GM19397 (cell line): ENCODE data around the gene AP3D1.
A peak's percentile ranks its signal among the peaks of the same experiment; 100 is the strongest.
"Not testable (repeated sequence)": the region's sequence is repeated elsewhere in the genome, so short reads cannot be mapped to it uniquely, and the experiment has no call there.

Source experiments
- ATAC-seq: cut with Tn5 transposase; IDR thresholded peaks from one replicate; pipeline ENCODE4 v1.9.1; 2021; ENCODE audit warnings: mild to moderate bottlenecking, moderate library complexity; ENCODE audit not compliant: unreplicated experiment

AP3D1 gene

DNA sequence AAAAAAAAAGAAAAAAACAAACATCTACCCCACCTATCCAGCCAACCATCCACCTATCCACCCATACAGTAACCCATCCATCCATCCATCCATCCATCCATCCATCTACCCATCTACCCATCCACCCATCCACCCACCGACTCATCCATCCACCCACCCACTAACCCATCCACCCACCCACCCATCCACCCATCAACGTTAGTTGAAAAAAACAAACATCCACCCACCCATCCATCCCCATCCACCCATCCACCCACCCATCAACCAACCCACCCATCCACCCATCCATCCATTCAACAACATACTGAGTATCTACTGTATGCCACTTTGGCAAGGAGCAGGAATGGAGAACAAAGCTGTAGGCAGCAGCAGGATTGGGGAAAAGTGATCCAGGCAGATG, 6.1 kb upstream of the AP3D1 start:
- no peak for ATAC-seq

DNA sequence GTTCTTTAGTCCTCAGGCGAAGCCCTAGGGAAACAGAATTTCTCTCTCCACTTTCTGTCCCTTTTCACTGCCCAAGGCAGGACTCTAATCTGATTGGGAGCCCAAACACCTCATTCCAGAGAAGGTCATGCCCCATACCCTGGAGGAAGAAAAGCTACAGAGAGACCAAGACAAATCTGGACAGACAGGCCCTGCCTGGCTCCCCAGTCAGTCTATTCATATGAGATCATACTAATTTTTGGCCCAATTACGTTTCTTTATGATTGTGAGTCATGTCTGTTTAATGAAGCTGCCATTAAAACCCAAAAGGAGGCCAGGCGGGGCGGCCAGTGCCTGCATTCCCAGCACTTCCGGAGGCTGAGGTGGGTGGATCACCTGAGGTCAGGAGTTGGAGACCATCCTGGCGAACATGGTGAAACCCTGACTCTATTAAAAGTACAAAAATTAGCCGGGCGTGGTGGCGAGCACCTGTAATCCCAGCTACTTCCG, 3.3 kb upstream of the AP3D1 start:
- no peak for ATAC-seq

DNA sequence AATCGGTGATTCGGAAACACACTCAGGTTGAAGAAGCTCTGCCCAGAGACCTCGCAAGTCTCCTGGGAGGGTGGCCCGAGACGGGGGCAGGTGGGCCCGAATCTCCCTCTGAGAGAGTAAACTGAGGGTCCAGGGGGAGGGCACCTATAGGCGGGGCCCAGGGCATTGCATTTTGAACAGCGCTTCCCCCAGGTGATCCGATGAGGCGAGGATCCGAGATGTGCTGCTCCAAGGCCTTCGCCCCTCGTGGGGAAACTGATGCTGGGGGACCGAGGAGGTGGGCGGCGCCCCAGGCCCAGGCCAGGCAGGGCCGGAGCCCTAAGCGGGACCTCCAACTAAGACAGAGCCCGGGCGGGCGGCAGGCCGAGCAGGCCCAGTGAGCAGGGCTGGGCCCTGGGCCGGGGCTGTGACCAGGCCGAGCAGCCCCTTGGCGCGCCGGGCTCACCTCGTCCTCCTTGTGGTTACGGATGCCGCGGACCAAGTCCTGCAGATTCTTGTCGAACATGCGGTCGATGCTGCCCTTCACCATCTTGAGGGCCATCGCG, 500 bp downstream of the AP3D1 start:
- ATAC-seq, result peak; percentile 19

DNA sequence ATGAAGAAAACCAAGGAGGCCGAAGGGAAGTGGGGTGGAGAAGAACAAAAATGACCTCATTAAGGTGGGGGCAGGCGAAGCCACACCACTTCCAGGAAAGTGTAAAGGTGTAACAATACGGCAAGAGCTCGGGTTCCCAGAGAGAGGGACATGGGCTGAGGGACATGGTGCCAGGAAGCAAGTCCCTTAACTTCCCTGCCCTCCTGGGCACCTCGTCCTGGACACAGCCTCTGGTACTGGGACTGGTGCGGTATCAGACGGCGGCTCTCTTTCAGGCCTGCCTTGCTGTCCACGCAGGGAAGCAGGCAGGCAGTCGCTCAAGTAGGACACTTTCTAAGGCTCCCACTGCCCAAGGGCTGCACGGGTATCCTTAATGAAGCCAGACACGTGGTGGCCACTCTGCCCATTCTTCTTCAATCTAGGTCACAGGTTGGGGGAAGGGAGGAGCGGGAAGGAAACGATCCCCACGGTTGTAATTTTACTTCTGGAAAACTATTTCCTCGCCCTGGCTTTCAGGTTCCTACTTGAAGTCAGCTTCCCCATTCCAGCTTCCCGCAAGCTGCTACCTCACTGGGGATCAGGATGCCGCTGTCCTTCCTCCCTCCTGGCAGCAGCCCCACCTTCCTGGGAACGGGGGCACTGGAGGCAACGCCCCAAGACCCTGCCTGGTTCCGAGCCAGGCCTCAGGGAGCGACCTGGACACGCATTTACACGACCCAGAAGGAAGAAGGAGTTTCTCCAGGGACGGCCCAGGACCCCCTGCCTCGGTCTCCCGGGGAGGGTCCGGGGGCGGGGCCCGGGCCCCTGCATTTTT, 1.2 kb downstream of the AP3D1 start:
- ATAC-seq, result no peak

DNA sequence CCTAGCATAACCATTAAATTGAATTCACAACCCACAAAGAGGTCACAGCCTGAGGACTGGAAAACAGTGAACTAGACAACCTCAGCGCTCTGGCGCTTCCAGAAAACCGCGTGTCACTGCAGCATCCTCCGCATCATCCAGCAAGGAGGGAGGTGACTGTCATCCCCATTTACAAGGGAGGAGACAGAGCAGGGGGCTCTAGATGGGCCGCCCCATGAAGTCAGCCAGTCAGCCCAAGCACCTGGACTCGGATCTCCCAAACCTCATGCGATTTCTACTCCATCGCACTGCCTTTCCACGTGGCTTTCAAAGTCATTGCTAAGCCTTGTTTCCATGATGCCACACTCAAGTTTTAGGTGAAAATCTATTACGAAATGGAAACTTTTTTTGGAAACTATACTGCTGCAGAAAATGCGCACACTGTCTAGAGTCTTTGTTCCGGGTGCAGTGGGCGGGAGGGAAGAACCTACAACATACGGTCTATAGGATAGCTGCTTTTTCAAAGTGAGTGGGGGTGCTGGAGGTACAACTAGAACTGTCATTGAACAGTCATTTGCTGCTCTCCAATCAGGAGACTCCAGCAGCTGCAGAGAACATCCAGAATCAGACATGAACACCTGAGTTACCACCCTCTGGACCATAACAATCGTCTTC, 2.8 kb downstream of the AP3D1 start:
- ATAC-seq, result no peak

DNA sequence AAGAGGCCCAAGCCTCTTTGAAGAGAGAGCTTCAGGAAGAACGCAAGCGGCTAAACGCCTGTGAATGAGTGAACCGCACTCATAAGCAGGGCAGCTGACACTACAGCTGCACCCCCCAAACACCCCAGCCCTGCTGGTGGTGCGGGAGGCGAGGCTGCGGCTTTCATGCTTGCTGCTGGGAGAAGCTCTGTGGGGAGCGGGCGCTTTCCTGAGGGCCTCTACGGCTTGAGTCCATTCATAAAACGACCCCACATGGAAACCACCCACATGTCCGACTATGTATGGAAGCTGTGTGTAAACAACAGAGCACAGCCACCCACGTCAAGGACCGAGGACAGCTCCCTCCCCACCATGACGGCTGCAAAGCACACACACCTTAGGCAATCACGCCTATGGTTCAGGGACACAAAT, 5.5 kb downstream of the AP3D1 start:
- ATAC-seq, result no peak

DNA sequence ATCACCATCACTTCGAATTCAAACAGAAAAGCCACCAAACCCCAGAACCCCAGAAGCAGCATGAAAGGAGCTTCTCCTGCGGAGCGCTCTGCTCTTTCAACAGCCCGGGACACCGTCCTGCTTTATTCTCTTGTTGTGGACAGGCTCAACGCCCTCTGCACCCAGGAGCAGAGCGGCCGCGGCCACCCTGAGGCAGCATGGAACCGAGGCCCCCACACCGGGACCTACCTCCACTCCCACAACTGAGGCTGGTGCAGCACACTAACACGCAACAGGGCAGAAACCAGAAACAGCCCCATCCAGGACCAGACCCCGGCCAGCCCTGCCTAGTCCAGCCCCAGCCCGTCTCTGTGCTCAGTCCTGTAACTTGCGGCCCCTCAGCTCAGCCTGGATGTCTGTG, 7.2 kb downstream of the AP3D1 start:
- no peak for ATAC-seq

DNA sequence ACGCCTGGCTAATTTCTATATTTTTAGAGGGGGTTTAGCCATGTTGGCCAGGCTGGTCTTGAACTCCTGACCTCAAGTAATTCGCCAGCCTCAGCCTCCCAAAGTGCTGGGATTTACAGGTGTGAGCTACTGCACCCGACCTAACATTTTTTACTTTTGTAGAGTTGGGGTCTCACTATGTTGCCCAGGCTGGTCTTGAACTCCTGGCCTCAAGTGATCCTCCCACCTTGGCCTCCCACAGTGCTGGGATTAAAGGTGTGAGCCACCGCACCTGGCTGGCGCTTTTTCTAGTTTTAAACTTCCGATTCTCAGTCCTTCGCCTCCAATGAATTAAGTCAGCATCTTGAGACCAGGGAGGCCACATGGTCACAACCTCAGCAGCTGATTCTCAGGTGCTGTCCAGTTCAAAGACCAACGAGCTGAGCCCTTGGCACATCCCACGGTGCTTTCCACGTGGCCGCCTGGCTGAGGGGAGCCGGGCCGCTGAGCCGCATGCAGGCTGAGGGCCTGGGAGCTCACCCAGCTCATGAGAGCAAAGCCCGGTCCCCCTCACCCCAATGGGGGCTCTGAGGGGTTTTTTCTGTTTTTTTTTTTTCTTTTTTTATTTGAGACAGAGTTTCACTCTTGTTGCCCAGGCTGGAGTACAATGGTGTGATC, 9.1 kb downstream of the AP3D1 start:
- no peak for ATAC-seq

DNA sequence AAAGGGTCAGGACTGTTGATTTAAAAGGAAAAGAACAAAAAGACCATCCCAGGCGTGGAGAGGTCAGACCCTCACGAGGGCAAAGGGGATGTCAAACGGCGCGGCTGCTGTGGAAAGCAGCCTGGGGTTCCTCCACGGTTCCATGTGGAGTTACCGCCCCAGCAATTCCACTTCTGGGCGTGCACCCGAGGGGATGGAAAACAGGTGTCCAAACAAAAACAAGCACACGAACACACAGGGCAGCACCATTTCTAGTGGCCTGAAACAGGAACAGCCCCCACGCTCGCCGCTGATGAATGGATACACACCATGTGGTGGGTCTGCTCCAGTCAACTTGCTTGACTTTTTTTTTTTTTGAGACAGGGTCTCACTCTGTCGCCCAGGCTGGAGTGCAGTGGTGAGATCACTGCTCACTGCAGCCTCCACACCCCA, 11.2 kb downstream of the AP3D1 start:
- no peak for ATAC-seq

DNA sequence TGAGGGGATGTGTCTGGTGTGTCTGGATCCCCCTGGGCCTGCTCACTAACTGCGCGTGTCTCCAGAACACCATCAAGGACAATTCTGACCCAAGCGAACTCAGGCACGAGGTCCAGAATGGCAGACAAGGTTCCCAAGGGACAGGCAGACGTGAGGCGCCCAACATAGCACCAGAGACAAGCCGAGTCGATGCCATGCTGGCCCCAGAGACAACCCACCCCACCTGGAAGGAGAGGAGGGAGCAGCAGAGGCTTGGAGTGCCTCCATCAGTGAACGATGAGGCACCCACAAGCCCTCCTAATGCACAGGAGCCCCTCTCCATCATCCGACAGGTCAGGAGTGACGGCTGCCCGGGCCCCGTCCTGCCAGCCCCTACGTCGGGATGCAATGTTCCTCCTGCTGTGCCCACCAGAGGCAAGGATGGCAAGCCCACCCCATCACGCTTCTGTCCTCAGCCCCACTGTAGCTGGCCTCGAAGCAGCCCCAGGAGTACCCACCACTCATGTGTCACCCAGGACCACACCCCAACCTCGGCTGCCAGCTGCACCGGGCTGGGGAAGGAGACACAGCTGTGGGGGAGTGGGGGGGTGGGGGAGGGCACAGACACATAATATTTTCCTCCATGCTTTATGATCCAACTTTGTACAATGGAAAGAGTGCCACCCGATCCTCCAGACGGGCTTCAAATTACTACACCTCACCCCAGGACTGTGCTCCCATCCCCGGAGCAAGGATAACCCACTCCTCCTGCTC, 11.8 kb downstream of the AP3D1 start:
- no peak for ATAC-seq

DNA sequence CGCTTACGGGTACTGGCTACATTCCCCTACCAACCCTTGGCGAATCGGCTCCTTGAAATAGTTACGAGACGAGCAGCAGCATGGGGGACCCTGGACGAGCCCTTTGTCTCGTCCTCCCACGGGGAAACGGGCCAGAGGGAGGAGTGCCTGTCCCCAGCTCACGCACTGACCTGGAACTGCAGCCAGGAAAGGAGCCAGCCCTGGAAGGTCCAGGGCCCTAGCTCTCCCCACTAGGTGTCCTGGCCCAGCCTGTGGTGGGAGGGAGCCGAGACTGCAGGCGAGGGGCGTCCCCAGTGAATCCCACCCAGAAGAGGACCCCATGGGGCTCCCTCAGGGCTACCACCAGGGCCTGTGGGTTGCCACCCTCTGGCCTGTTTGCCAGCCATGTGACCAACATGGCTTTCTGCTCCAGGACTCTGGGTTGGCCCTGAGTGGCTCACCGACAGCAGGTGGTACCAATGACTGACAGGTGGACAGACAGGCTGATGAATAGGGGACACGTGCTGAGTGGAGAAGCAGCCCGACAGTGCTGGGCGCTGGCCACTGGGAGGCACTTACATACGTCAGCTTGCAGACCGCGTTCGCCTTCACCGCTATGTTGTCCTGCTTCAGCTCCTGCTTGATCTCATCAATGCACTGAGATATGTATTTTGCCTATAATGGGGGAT, 13.2 kb downstream of the AP3D1 start:
- no peak for ATAC-seq

DNA sequence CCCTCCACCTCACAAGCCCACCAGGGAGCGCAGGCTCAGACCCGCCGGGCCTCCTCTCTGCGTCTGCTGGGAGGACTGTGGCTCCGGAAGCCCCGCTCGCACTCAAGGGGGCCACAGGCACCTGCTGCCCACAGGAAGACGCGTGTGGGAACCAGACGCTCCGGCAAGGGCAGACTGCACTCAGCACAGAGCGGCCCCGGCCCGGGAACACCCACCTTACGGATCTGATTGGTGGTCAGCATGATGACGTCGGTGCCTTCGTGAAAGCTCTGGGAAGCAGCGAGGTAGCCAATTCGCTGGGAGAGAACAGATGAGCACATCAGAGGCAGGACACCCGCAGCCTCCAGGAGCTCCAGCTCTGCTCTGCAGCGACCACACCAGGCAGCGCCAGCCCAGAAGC, 14.6 kb downstream of the AP3D1 start:
- ATAC-seq, result no peak

DNA sequence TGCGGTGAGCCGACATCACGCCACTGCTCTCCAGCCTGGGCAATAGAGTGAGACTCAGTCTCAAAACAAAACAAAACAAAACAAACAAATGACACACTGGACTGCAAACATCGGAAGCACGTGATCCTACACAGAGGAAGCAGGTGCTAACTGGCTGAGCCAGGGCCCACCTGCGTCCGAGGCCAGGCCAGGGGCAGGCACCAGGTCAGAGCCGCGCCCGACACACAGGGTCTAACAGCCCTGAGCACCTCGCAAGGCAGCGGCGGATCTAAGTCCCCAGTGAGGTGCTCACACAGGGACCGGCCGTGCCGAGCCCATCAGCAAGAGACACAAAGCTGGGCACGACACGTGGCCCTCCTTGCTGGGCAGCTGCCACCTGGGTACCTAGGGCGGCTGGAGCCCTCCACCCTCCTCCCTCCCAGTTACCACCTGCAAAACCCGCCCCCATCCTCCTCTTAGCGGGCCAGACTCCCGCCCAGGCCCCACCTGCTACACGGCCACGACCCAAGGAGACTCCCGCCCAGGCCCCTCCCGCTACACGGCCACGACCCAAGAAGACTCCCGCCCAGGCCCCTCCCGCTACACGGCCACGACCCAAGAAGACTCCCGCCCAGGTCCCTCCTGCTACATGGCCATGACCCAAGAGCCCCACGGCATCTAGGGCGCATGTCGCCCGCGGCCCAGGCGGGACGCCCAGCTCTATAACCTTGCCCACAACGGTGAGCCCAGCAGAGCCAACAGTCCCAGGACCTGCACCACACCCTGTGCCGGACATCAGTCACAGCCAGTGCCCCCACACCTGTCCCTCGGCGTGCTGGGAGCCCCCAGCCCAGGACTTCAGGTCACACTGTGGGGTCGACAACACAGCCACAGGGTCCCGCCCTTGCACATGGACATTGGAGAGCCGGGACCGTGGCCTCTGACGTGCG, 15.6 kb downstream of the AP3D1 start:
- ATAC-seq, result no peak

DNA sequence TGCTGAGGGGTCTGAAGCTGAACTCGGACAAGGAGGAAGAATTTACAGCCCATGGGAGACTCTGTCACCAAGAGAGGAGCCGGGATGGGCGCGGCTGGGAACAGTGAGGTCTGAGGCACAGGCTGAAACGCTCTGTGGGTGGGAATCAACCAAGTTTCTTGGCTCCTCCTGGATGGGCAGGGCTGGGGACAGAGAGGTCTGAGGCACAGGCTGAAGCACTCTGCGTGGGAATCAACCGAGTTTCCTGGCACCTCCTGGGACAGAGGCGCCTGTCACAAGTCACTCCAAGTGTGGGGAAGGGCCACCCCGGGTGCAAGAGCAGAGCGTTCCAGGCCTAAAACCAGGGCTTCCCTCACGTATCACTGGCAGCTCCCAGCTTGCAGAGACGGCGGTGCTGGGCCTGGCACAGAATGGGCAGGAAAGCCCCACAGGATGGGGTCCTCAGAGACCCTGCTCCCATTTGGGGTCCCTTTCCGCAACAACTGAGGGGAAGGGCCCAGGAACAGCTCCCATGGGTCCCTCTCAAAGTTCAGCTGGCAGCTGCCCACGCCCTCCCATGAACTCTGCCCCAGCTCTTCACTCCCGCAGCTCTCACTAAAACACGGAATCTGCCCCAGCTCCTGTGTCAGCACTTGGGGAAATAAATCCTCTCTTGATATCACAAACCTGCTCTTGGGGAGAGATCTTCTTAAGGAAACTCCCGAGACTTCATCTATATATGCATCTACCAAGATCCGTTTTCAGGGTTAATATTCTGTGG, 18.5 kb downstream of the AP3D1 start:
- ATAC-seq, result no peak

DNA sequence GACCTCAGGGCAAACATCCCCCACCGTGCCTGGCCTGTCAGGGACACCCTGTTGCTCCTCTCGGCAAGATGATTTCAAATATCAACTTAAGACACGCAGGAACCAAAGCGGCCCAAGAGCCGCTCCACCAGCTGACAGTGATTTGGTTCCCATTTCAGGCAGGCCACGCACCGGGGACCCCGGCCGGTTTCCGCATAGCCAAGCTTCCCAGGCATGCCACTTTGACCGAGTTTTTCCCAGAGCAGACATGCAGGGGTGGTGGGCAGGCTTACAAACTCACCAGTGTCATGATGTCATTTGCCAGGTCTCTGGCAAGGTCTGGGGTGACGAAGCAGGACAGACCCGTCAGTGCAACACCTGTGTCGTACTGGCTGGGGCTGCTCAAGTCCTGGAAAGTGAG, 19.2 kb downstream of the AP3D1 start:
- ATAC-seq, result no peak

DNA sequence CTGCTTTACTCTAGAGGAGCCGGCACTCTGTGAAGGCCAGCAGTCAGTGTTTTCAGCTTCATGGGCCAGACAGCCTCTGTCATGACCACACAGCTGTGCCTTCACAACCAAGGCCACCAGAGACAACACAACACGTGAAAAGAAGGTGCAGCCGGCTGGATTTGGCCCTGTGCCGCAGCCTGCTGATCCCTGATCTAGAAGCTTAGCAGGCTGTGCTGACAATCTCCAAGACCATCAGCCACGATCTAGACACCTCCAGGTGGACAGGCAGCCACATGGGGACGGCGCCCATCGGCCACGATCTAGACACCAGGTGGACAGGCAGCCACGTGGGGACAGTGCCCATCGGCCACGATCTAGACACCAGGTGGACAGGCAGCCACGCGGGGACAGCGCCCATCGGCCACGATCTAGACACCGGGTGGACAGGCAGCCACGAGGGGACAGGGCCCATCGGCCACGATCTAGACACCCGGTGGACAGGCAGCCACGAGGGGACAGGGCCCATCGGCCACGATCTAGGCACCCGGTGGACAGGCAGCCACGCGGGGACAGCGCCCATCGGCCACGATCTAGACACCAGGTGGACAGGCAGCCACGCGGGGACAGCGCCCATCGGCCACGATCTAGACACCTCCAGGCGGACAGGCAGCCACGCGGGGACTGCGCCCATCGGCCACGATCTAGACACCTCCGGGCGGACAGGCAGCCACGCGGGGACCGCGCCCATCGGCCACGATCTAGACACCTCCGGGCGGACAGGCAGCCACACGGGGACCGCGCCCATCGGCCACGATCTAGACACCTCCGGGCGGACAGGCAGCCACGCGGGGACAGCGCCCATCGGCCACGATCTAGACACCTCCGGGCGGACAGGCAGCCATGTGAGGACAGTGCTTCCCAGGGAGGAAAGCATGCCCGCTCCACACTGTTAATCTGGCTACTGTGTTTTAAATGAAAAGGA, 20.1 kb downstream of the AP3D1 start:
- ATAC-seq, result not testable (repeated sequence)
